Stimulated activated CD8-positive, alpha-beta memory T cell treated with anti-CD3 and anti-CD28 coated beads, Interleukin-2, amount 100 ng/mL, for 48 hours (primary cell): ENCODE measurements around the gene MARCOL.
"Not testable (repeated sequence)": the region's sequence is repeated elsewhere in the genome, so short reads cannot be mapped to it uniquely, and the experiment has no call there.

Experiments used
- DNase-seq, 2 donors: peaks; one replicate each; pipeline ENCODE4 v3.0.0-alpha.2; 2020; ENCODE audit warnings: low read depth in 2 of 2

Gene MARCOL

GRCh38 chr5:148267962-148268361, 29.6 kb downstream of the MARCOL start:
- no peak for DNase-seq

GRCh38 chr5:148268566-148268965, 30.2 kb downstream of the MARCOL start, which contains the start of gene SPINK13:
Gene SPINK13 (plus strand): TSS chr5:148268794. CDS start chr5:148270073, 1,279 bp downstream.
- DNase-seq = no peak

DNA sequence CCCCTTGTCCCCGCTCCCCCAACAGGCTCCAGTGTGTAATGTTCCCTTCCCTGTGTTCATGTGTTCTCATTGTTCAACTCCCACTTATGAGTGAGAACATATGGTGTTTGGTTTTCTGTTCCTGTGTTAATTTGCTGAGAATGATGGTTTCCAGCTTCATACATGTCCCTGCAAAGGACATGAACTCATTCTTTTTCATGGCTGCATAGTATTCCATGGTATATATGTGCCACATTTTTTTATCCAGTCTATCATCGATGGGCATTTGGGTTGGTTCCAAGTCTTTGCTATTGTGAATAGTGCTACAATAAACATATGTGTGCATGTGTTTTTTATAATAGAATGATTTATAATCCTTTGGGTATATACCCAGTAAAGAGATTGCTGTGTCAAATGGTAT, 36.8 kb downstream of the MARCOL start:
- DNase-seq = not testable (repeated sequence)

DNA sequence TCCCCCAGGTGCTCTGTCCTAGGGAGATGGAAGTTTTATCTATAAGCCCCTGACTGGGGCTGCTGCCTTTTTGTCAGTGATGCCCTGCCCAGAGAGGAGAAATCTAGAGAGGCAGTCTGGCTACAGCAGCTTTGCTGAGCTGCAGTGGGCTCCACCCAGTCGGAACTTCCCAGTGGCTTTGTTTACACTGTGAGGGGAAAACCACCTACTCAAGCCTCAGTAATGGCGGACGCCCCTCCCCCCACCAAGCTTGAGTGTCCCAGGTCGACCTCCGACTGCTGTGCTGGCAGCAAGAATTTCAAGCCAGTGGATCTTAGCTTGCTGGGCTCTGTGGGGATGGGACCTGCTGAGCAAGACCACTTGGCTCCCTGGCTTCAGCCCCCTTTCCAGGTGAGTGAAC, 42.6 kb downstream of the MARCOL start:
- peak in 1 of 2 donors; percentile 0 for DNase-seq

- DNase-seq = not testable (repeated sequence)
Measured at GRCh38 chr5:148281336-148281735, 43.0 kb downstream of the MARCOL start.

DNA sequence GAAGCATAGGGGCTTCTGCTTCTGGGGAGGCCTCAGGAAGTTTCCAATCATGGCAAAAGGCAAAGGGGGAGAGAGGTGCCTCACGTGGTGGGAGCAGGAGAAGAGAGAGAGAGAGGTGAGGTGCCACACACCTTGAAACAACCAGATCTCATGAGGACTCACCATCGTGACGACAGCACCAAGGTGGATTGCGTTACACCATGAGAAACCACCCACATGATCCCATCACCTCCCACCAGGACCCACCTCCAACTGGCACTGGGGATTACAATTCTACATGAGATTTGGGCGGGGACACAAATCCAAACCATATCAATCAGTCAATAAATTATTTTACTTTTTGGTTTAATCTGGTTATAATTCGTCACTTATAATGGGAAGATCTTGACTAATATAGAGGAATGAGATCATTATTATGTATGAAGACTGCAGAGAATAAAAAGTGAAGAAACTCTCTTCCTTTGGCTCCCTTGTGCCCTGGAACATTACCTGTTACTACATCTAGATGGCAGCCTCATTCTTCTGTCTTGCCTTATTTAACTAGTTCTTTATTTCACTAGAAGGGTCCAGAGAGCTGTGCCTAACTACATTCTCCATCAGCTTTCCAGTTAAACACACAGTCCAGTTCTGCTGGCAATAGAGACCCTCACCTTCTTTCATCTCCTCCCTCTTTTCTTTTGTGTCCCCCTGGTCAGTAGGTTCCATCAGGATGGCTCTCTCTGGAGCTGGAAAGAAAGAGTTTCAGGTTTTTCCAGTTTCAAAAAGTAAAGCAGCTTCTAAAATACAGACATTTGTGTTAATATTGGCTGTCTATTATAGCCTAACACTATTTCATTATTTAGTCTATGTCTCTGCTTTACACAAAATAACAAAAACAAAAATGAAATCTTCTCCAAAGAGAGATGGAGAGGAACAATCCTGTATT, 52.2 kb downstream of the MARCOL start:
- no peak for DNase-seq
